CD4-positive, alpha-beta T cell treated with Interleukin-4 for 1 hour (primary cell): Measurements from ENCODE around the gene C15orf40.
"Not testable (repeated sequence)": the region's sequence is repeated elsewhere in the genome, so short reads cannot be mapped to it uniquely, and the experiment has no call there.

ENCODE experiments used
- DNase-seq, 2 donors: peaks; one replicate each; pipeline ENCODE4 v3.0.0-alpha.2; 2020 to 2022

Gene C15orf40

DNA sequence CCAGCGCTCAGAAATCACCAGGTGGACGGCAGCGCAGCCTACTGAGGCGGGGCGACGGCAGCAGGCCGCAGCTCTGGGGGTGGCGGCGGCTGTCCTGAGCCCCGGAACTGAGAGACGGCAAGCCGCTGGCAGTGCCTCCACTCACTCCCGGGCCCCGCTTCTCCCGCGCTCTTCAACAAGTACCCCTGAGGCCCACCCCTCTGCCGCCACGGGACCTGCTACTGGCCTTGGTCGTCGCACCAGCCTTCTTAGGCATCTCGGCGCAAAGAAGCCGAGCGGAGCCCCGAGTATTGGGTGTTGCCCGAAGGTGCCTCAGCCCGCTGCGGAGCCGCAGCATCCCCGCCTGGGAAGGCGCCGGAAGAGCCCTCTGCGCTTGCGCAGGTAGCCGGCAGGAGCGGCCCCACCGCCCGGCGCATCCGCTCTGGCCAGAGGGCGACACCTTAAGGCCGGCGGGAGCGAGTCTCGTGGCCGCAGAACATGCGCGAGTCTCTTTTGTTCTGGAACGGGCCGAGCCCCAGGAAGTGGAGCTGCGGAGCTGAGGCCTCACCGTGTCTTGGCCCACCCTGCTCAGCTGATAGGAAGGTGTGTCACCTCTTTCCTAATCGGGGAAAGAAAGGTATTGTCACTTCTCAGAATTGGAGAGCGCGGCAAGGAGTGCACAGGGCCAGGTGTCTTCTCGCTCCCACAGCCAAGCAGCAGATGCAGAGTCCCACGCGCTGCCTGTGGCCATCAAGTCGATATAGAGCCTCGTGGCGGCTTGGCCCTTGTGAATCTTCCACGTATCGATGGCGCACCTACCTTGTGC, at the start of gene C15orf40:
Gene C15orf40 (minus strand): TSS at position 369 of the 805 bp plus-strand sequence. CDS start 32 bp downstream, at position 337.
- peak; percentile 89 for DNase-seq

GRCh38 chr15:83057696-83058376, 46.4 kb upstream of the C15orf40 start:
- no peak for DNase-seq

- no peak for DNase-seq
These were observed 45.6 kb upstream of the C15orf40 start for GRCh38 chr15:83057002-83057401.

DNA sequence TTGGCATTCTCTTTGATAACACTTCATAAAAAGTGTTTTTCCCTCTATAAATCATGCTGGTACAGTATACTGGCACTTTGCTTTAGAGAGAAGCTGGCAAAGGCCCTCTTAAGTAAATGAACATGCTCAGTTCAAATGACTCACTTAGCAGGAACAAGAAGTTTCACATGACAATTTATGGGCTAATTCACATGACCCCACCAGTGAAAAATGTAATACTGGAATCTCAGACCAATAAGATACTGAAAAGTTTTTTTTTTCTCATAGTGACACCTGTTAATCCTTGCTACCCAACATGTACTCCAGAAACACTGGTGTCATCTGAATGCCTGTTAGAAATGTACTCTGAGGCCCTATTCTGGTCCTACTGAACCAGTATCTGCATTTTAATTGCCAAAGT, 41.7 kb upstream of the C15orf40 start:
- DNase-seq = no peak

GRCh38 chr15:83046558-83047127, 35.2 kb upstream of the C15orf40 start:
- no peak for DNase-seq

DNA sequence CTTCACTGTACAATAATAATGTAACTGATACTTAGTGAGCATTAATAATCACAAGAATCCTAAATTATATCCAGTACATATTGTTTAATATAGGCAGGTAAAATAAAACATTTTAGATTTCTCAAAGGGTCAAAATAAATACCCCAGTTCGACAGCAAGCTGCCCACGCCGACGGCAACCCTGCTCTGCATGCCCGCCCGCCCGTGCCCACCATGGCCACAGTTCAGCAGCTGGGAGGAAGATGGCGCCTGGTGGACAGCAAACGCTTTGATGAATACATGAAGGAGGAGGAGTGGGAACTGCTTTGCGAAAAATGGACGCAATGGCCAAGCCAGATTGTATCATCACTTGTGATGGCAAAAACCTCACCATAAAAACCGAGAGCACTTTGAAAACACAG, 32.7 kb upstream of the C15orf40 start:
- DNase-seq = no peak

- DNase-seq = no peak
These were observed 27.8 kb upstream of the C15orf40 start for GRCh38 chr15:83039206-83039605.

DNA sequence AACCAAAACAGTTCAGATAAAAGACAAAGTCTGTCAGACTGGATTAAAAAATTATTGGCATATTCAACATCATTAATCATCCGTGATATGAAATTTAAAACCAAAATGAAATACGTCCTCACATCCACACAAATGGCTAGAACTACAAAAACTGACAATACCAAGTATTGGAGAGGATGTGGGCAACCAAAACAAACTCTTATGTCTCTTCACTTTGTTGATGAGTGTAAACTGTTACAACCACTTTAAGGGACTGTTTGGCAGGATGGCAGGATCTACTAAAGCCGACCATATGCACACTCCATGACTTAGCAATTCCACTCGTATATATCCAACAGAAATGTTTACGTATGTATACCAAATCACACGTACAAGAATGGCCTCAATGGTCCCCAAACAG, 24.8 kb upstream of the C15orf40 start:
- no peak for DNase-seq

- not testable (repeated sequence) for DNase-seq
These were observed 19.8 kb upstream of the C15orf40 start for GRCh38 chr15:83031234-83031633.

DNA sequence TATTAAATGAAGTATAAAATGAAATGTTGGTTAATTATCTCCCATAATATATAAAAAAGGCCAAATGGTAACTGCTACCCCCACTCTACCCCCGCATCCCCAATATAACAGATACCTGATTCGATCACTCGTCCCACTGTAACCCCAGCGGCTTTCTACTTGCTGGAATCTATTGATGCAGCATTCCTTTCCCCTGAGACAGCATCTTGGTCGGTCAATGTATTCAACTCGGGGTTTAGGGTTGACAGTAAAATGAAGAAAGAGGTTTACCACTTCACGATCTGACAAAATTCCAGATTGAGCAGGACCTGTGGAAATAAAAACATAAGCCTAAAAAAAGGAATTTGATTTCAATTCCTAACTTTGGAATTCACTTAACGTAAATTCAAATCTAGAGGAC, 18.6 kb upstream of the C15orf40 start:
- no peak for DNase-seq

DNA sequence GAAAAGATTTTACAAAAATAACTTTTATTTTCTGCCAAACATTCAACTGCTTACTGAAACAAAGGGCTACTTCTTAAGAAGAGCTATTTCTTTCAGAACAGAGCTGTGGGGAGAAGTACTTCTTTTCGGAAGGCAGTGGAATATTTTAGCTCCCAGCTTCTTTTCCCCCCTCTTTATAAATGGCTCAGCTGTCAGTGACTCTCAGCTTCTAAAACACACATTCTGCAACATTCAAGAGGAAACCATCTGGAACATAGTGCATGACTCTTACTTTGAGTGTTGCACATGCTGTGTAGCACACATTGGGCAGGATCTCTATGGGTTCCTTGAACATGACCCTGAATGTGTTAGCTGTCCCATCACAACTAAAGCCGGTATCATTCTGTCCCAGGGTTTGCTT, 7.0 kb upstream of the C15orf40 start:
- no peak for DNase-seq

DNA sequence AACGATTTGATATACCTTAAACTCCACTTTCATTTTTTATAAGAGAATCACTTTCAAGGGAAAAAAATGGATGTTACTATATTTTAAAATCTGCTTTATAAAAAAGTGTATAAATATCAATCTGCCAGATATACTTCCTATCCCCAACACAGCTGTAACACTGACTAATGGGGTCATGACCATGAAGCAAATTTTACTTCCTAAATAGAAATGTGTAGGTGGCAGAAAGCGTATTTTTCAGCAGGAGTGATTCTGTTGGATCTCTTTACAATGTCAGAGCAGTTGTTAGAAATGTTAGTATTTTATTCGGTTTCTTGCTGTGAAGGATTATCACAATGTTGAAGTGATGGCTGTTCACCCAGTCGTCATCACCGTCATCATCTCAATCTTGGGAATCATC, 5.5 kb upstream of the C15orf40 start:
- no peak for DNase-seq

- DNase-seq = no peak
These were observed 3.9 kb upstream of the C15orf40 start for GRCh38 chr15:83015361-83015760.

GRCh38 chr15:83014205-83014653, 2.8 kb upstream of the C15orf40 start:
- DNase-seq = no peak

GRCh38 chr15:83012636-83013035, 1.2 kb upstream of the C15orf40 start:
- DNase-seq = no peak

DNA sequence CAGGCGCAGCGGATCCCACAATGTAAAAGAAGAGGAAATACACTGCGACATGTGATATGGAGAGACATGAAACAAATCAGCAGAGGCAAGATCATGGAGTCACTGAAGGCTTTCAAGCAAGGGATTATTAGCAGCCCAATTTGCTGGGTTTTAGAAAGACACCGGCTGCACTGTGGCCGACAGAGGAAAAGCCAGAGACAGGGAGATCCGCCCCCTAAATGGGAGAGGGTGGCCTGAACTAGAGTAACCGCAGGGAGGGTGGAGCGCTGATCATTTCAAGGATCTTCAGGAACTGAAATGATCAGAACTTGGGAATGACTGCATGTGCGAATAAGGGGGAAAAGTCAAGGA, 612 bp upstream of the C15orf40 start:
- DNase-seq = no peak

- DNase-seq = peak; percentile 80 to 83
These were observed 649 bp downstream of the C15orf40 start for GRCh38 chr15:83010709-83011270.

DNA sequence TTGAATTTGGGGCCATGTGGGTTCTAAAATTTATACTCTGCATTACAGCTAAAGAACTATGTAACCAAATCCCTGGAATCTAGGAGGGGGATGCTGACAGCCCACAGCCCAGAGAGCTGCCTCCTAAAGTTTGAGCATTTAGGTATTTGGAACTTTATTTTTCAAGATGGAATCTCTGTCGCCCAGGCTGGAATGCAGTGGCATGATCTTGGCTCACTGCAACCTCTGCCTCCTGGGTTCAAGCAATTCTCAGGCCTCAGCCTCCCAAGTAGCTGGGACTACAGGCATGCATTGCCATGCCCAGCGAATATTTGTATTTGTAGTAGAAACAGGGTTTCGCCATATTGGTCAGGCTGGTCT, 10.8 kb downstream of the C15orf40 start:
- DNase-seq = not testable (repeated sequence)

- DNase-seq = peak; percentile 20 to 67
These were observed 11.4 kb downstream of the C15orf40 start for GRCh38 chr15:82999905-83000671.

DNA sequence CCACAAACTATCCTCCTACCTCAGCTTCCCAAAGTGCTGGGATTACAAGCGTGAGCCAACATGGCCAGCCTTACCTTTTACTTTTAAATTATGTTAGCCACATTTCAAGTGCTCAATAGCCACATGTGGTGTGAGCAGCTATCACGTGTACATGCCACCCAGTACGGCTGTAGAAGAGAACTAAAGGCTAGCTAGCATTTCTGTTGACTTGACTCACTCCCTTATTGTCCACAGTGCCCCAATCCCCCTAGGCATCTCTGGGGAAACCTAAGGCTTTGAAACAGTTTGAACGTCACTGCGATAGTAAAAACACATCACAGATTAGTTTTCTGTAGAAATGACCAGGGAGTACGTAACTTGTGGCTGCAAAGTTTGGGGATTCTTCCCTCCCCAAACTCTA, 12.0 kb downstream of the C15orf40 start:
- no peak for DNase-seq

GRCh38 chr15:82995938-82996337, 15.5 kb downstream of the C15orf40 start:
- no peak for DNase-seq

- DNase-seq = no peak
These were observed 16.4 kb downstream of the C15orf40 start for GRCh38 chr15:82995076-82995475.

GRCh38 chr15:82993144-82993543, 18.3 kb downstream of the C15orf40 start:
- DNase-seq = no peak
